Measurements from ENCODE around the gene ABCC10.

- TF ChIP-seq CTCF (conservative IDR thresholded peaks at IDR 0.05; ENCODE audit: low read length), result no peak
- no peak for TF ChIP-seq EZH2phosphoT487 (IDR thresholded peaks at IDR 0.05; ENCODE audit: borderline replicate concordance)
Observed at GRCh38 chr6:43452896-43453295, 25.6 kb downstream of the ABCC10 start.
